Keratinocyte (primary cell): ENCODE results near the gene SS18. TPM values are rescaled to one million over a fixed set of nuclear protein-coding genes. Genes with fewer than 3 reads are reported as not detected.

Experiments
- DNase-seq: peaks from one replicate; pipeline ENCODE4 v3.0.0-alpha.2; 2011; ENCODE audit warnings: low read depth, missing footprints, low spot score
- FAIRE-seq: peaks from 2 replicates; lab custom pipeline; 2011; peaks lifted over from hg19 to GRCh38; lab: Jason Lieb, UNC
- H2AFZ ChIP-seq: 2 replicates; pipeline ENCODE4 v1.6.0; 2012; ENCODE audit warnings: low read length, control low read depth, inconsistent platforms; ENCODE audit not compliant: control insufficient read depth
- H3K27ac ChIP-seq: 2 replicates; pipeline ENCODE4 v1.5.1; 2011; ENCODE audit warnings: low read length; ENCODE audit not compliant: control insufficient read depth, insufficient read depth
- H3K27me3 ChIP-seq: 3 replicates; pipeline ENCODE4 v1.6.0; 2011; ENCODE audit warnings: low read length; ENCODE audit not compliant: control insufficient read depth, insufficient read depth; ENCODE audit errors: extremely low read depth
- H3K36me3 ChIP-seq, 2 experiments: 2 replicates in 1 of 2; 3 replicates in 1 of 2; pipeline ENCODE4 v1.5.1; 2011; ENCODE audit warnings: low read length in 2 of 2, mild to moderate bottlenecking in 1 of 2; ENCODE audit not compliant: control insufficient read depth in 2 of 2, insufficient read depth in 2 of 2; ENCODE audit errors: extremely low read depth in 1 of 2
- H3K4me1 ChIP-seq: 3 replicates; pipeline ENCODE4 v1.5.1; 2011; ENCODE audit warnings: low read length; ENCODE audit not compliant: control insufficient read depth, insufficient read depth; ENCODE audit errors: extremely low read depth
- H3K4me2 ChIP-seq: 3 replicates; pipeline ENCODE4 v1.6.0; 2011; ENCODE audit warnings: low read depth, low read length; ENCODE audit not compliant: control insufficient read depth, insufficient read depth; ENCODE audit errors: extremely low read depth
- H3K4me3 ChIP-seq, 3 experiments: fragments of 200-600 bp in 1 of 3; sonication (generic) in 1 of 3; 2 replicates in 2 of 3; 3 replicates in 1 of 3; pipeline ENCODE4 v1.5.1; 2011 to 2016; ENCODE audit warnings: low read length in 3 of 3, mild to moderate bottlenecking in 3 of 3, control low read depth in 2 of 3, inconsistent platforms in 1 of 3, low read depth in 1 of 3, mixed read lengths in 1 of 3, mixed run types in 1 of 3, moderate library complexity in 1 of 3; ENCODE audit not compliant: control insufficient read depth in 2 of 3, insufficient read depth in 2 of 3; ENCODE audit errors: extremely low read depth in 1 of 3
- H3K79me2 ChIP-seq: 2 replicates; pipeline ENCODE4 v1.6.0; 2012; ENCODE audit warnings: low read length; ENCODE audit not compliant: control insufficient read depth, insufficient read depth
- H3K9ac ChIP-seq: 3 replicates; pipeline ENCODE4 v1.6.0; 2011; ENCODE audit warnings: low read length; ENCODE audit not compliant: control insufficient read depth, insufficient read depth; ENCODE audit errors: extremely low read depth
- H3K9me1 ChIP-seq: 3 replicates; pipeline ENCODE4 v1.6.0; 2011; ENCODE audit warnings: low read length; ENCODE audit not compliant: control insufficient read depth, insufficient read depth; ENCODE audit errors: extremely low read depth
- H3K9me3 ChIP-seq: 2 replicates; pipeline ENCODE4 v1.5.1; 2012; ENCODE audit warnings: low read depth, low read length; ENCODE audit not compliant: control insufficient read depth
- H4K20me1 ChIP-seq: 3 replicates; pipeline ENCODE4 v1.6.0; 2011; ENCODE audit warnings: low read length; ENCODE audit not compliant: control insufficient read depth, insufficient read depth; ENCODE audit errors: extremely low read depth
- EZH2 ChIP-seq: IDR thresholded peaks from one replicate; pipeline ENCODE4 v1.6.1; 2012; ENCODE audit warnings: inconsistent platforms, mild to moderate bottlenecking, low read length, moderate library complexity
- dilution Hi-C: fragments of 300-500 bp; cut with MboI; formaldehyde crosslinking; loops from one replicate; pipeline ENCODE4 v1.7.0; 2020; ENCODE audit warnings: low sequenced_read_pairs; ENCODE audit not compliant: extremely low pct_ligation_motif_present
- polyA plus RNA-seq, 5 experiments: library from polyadenylated mRNA; depleted of rRNA in 3 of 5; stranded (reverse) in 3 of 5; stranded (forward) in 1 of 5; unstranded in 1 of 5; fragments of >200 nt; gene quantifications; 1 replicate in 1 of 5; 2 replicates in 3 of 5; 3 replicates in 1 of 5; pipeline versions ENCODE4 v1.2.1 to v1.2.3, GENCODE V29; 2011 to 2012; ENCODE audit warnings: missing spikeins in 2 of 5, low read depth in 1 of 5, low replicate concordance in 1 of 5
- TF ChIP-seq, protein P1 (sequence below), 3 experiments: IDR thresholded peaks in 1 of 3; conservative IDR thresholded peaks in 1 of 3; optimal IDR thresholded peaks in 1 of 3; 2 replicates in 2 of 3; 3 replicates in 1 of 3; pipeline versions ENCODE3 to v1.5.1; 2011; ENCODE audit warnings: low read length in 3 of 3, mild to moderate bottlenecking in 3 of 3, moderate library complexity in 2 of 3, control low read depth in 1 of 3, inconsistent platforms in 1 of 3; ENCODE audit not compliant: insufficient read depth in 2 of 3; ENCODE audit errors: extremely low read depth in 1 of 3

SS18 gene
- polyA plus RNA-seq, 1 donor (not counting 4 experiments of a cell fraction or from before 2014, with no cell fraction given), result 140 TPM

DNA sequence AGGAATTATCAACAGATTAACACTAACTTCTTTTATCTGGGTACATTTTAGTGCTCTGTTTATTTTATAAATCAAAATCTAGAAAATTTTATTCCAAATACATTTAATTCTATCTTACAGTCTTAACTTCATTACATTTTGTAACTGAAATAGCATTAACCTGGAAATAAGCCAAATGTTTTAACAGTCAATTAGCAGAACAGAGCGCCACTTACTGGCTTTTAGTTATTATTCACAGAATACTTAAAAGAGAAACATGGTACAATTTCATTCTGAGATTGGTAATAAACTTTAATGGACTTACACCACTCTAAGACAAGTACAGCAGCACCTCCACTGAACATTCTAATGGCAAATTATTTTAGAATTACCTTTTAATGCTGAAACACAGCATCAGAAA lies 38.6 kb downstream of the SS18 start:
- no peak overlapping the region for H3K4me2 ChIP-seq
- no peaks in the 10 kb centered on the region for H3K4me1 ChIP-seq
- peaks cover 10 to 11% of the 10 kb centered on the region in 2 experiments for H3K36me3 ChIP-seq
- H3K9me3 ChIP-seq, result no peaks in the 10 kb centered on the region
- no peaks in the 10 kb centered on the region for H3K27me3 ChIP-seq
- FAIRE-seq (no peak), DNase-seq (no peak)
- dilution Hi-C loops, result no loop called here
- no peak overlapping the region for H3K9ac ChIP-seq
- no peak overlapping the region for H3K4me3 ChIP-seq
- peaks cover 23% of the 10 kb centered on the region for H3K79me2 ChIP-seq
- TF ChIP-seq, protein P1, sequence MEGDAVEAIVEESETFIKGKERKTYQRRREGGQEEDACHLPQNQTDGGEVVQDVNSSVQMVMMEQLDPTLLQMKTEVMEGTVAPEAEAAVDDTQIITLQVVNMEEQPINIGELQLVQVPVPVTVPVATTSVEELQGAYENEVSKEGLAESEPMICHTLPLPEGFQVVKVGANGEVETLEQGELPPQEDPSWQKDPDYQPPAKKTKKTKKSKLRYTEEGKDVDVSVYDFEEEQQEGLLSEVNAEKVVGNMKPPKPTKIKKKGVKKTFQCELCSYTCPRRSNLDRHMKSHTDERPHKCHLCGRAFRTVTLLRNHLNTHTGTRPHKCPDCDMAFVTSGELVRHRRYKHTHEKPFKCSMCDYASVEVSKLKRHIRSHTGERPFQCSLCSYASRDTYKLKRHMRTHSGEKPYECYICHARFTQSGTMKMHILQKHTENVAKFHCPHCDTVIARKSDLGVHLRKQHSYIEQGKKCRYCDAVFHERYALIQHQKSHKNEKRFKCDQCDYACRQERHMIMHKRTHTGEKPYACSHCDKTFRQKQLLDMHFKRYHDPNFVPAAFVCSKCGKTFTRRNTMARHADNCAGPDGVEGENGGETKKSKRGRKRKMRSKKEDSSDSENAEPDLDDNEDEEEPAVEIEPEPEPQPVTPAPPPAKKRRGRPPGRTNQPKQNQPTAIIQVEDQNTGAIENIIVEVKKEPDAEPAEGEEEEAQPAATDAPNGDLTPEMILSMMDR (optimal IDR thresholded peaks at IDR 0.05 in 1 of 3, IDR thresholded peaks at IDR 0.05 in 1 of 3, conservative IDR thresholded peaks at IDR 0.05 in 1 of 3; ENCODE audit: extremely low read depth in 1 of 3, insufficient read depth in 2 of 3, low read length in 3 of 3), result no peak
- TF ChIP-seq EZH2, result no peak
- no peaks in the 10 kb centered on the region for H3K9me1 ChIP-seq
- no peak overlapping the region for H2AFZ ChIP-seq
- H3K27ac ChIP-seq, result no peak overlapping the region
- H4K20me1 ChIP-seq, result no peaks in the 10 kb centered on the region

GRCh38 chr18:26046419-26047077 lies 43.9 kb downstream of the SS18 start:
- H3K27ac ChIP-seq, result no peak overlapping the region
- DNase-seq (no peak), FAIRE-seq (no peak)
- no peaks in the 10 kb centered on the region for H3K27me3 ChIP-seq
- no peak overlapping the region for H3K4me3 ChIP-seq
- peaks cover 1 to 8% of the 10 kb centered on the region in 2 experiments for H3K36me3 ChIP-seq
- H3K9me1 ChIP-seq, result no peaks in the 10 kb centered on the region
- TF ChIP-seq, protein P1 (optimal IDR thresholded peaks at IDR 0.05 in 1 of 3, IDR thresholded peaks at IDR 0.05 in 1 of 3, conservative IDR thresholded peaks at IDR 0.05 in 1 of 3; ENCODE audit: extremely low read depth in 1 of 3, insufficient read depth in 2 of 3, low read length in 3 of 3), result no peak
- TF ChIP-seq EZH2, result no peak
- H3K9ac ChIP-seq, result no peak overlapping the region
- dilution Hi-C loops, result no loop called here
- H3K79me2 ChIP-seq, result peaks cover 36% of the 10 kb centered on the region
- no peak overlapping the region for H2AFZ ChIP-seq
- no peaks in the 10 kb centered on the region for H3K4me1 ChIP-seq
- no peaks in the 10 kb centered on the region for H3K9me3 ChIP-seq
- H4K20me1 ChIP-seq, result no peaks in the 10 kb centered on the region
- no peak overlapping the region for H3K4me2 ChIP-seq
